Loucy (cell line): ENCODE data around the gene ATG2A.

ENCODE experiments used
- CTCF ChIP-seq: fragments of 200-600 bp; sonication (generic); conservative IDR thresholded peaks from 2 replicates; pipeline ENCODE4 v1.5.1; 2014; ENCODE audit warnings: mild to moderate bottlenecking, antibody characterized with exemption, low read length
- EZH2phosphoT487 ChIP-seq: fragments of 200-600 bp; IDR thresholded peaks from 2 replicates; pipeline ENCODE4 v1.6.1; 2018; ENCODE audit warnings: antibody characterized with exemption, mild to moderate bottlenecking, moderate library complexity, borderline replicate concordance

DNA sequence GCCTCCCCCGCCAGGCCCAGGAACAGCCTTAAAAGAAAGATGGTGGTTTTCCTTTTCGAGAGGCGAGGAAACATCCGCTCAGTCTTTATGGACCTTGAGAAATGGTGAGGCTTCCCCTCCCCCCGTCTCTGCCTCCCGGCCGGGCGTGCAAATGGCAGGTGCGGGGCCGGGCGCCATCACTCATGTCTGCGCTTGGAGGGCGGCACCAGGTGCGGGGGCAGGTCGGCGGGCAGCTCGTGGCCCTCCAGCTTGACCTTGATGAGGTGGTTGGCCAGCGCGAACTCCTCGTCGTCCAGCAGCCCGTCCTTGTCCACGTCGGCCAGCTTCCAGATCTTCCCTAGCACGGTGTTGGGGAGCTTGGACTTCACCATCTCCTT, 62.9 kb downstream of the ATG2A start:
- TF ChIP-seq CTCF (no peak), EZH2phosphoT487 (no peak)
